ENCODE results near the gene KIF26B. TPM values are rescaled to one million over a fixed set of nuclear protein-coding genes. Genes with fewer than 3 reads are reported as not detected.

KIF26B gene
- polyA plus RNA-seq, 1 of the 3 experiments (the other 2 are of a cell fraction): 2.6 TPM

GRCh38 chr1:245606157-245606725, 451.5 kb downstream of the KIF26B start:
- 42% methylated on average over 13 of the region's 16 CpGs for WGBS (ENCODE audit: low lambda C conversion rate)
- H3K4me2 ChIP-seq: peak overlapping the region; percentile 67; the same call in 1 of the 2 replicates
- CTCF ChIA-PET: interaction anchor here (0.7 to 1.7 kb wide), 8 partner anchors 30 to 453 kb away, joined by 3 to 6 read pairs (median 4); no protein-coding TSS in a partner anchor
- peak; percentile 34; the same call in 1 of the 2 replicates for TF ChIP-seq RAD21 (IDR thresholded peaks at IDR 0.05; ENCODE audit: low read length)
- TF ChIP-seq JUND (IDR thresholded peaks at IDR 0.05): no peak
- peak; percentile 79 for TF ChIP-seq GATA2 (CRISPR knock-in tag; IDR thresholded peaks at IDR 0.05)
- TF ChIP-seq GABPA (IDR thresholded peaks at IDR 0.05; ENCODE audit: low read depth): no peak
- peak; percentile 99 for TF ChIP-seq FOXJ3 (CRISPR knock-in tag; IDR thresholded peaks at IDR 0.05)
- no peak for TF ChIP-seq MAX (IDR thresholded peaks at IDR 0.05; ENCODE audit: low read depth)
- TF ChIP-seq RXRA (IDR thresholded peaks at IDR 0.05; ENCODE audit: borderline replicate concordance, low read depth): no peak
- TF ChIP-seq RFX5 (IDR thresholded peaks at IDR 0.05; ENCODE audit: low read length): no peak
- TF ChIP-seq MXI1 (IDR thresholded peaks at IDR 0.05; ENCODE audit: low read depth, low read length): peak; percentile 80
- TF ChIP-seq USF2 (IDR thresholded peaks at IDR 0.05; ENCODE audit: borderline replicate concordance, low read depth, low read length): no peak
- TF ChIP-seq SIN3A (IDR thresholded peaks at IDR 0.05; ENCODE audit: borderline replicate concordance, low read depth, low read length): no peak
- TF ChIP-seq REST (IDR thresholded peaks at IDR 0.05; ENCODE audit: low read depth, low read length): no peak
- no peak for TF ChIP-seq TAF1 (IDR thresholded peaks at IDR 0.05; ENCODE audit: borderline replicate concordance, low read depth, low read length)
- TF ChIP-seq POLR2AphosphoS5 (IDR thresholded peaks at IDR 0.05; ENCODE audit: low read depth, low read length): peak; percentile 69; the same call in 1 of the 2 replicates
- TF ChIP-seq NFIC (IDR thresholded peaks at IDR 0.05; ENCODE audit: borderline replicate concordance): 0 out of 2 replicates have a peak, but pooled peaks have one; percentile 16
- no peak for TF ChIP-seq IRF3 (IDR thresholded peaks at IDR 0.05; ENCODE audit: low read depth, low read length)
- peak; percentile 99 for TF ChIP-seq RCOR1 (IDR thresholded peaks at IDR 0.05; ENCODE audit: low read length)
- TF ChIP-seq USF1 (IDR thresholded peaks at IDR 0.05; ENCODE audit: borderline replicate concordance, low read depth): no peak
- no peak for TF ChIP-seq MEF2A (IDR thresholded peaks at IDR 0.05; ENCODE audit: borderline replicate concordance, low read depth)
- no peak; the same call in 1 of the 2 replicates for TF ChIP-seq SMC3 (IDR thresholded peaks at IDR 0.05; ENCODE audit: low read depth, low read length)
- TF ChIP-seq EZH2phosphoT487 (IDR thresholded peaks at IDR 0.05; ENCODE audit: borderline replicate concordance, low read depth): no peak
- 0 out of 2 replicates have a peak, but pooled peaks have one; percentile 17 for TF ChIP-seq TEAD4 (IDR thresholded peaks at IDR 0.05; ENCODE audit: borderline replicate concordance, insufficient read depth)
- TF ChIP-seq CTCF (IDR thresholded peaks at IDR 0.05): no peak

More at GRCh38 chr1:245606157-245606725, 451.5 kb downstream of the KIF26B start:
- Histone ChIP-seq H3K27ac (ENCODE audit: low read depth in 2 of 2, low read length in 1 of 2) (peak overlapping the region; percentile 24 to 100; a peak in 3 of 4 replicates), H3K36me3 (replicated peaks in 1 of 2; ENCODE audit: control insufficient read depth in 1 of 2, insufficient read depth in 2 of 2, low read length in 1 of 2) (peaks cover 0 to 76% of the 10 kb centered on the region in 2 experiments), H3F3A (replicated peaks; ENCODE audit: insufficient read depth) (peaks cover 3% of the 10 kb centered on the region), H4K20me1 (ENCODE audit: insufficient read depth) (no peaks in the 10 kb centered on the region), H3K4me3 (ENCODE audit: low read depth in 2 of 2, low read length in 1 of 2) (peak overlapping the region in 1 of 2 experiments; percentile 3; a peak in 1 of 4 replicates), H2AFZ (ENCODE audit: low read depth) (peak overlapping the region; percentile 24; the same call in 1 of the 2 replicates), H3K4me1 (ENCODE audit: control insufficient read depth in 1 of 2, insufficient read depth in 2 of 2, low read depth in 1 of 2, low read length in 1 of 2) (peaks cover 12 to 73% of the 10 kb centered on the region in 2 experiments; a peak in 3 of 4 replicates), H3K9ac (no peak overlapping the region), H3K9me2 (no peaks in the 10 kb centered on the region), H3K27me3 (ENCODE audit: insufficient read depth) (no peaks in the 10 kb centered on the region), H3K79me2 (ENCODE audit: insufficient read depth) (no peaks in the 10 kb centered on the region), H3K9me3 (no peaks in the 10 kb centered on the region)
- POLR2A ChIA-PET: interaction anchor here (0.7 to 2.2 kb wide), 8 partner anchors 30 to 453 kb away, joined by 3 to 22 read pairs (median 6); partner anchors contain the start of gene KIF26B
- peak; percentile 81 for DNase-seq

All from SK-N-SH (cell line).